ENCODE data around the gene GPAM.
"Not testable (repeated sequence)": the region's sequence is repeated elsewhere in the genome, so short reads cannot be mapped to it uniquely, and the experiment has no call there.

The GPAM gene

DNA sequence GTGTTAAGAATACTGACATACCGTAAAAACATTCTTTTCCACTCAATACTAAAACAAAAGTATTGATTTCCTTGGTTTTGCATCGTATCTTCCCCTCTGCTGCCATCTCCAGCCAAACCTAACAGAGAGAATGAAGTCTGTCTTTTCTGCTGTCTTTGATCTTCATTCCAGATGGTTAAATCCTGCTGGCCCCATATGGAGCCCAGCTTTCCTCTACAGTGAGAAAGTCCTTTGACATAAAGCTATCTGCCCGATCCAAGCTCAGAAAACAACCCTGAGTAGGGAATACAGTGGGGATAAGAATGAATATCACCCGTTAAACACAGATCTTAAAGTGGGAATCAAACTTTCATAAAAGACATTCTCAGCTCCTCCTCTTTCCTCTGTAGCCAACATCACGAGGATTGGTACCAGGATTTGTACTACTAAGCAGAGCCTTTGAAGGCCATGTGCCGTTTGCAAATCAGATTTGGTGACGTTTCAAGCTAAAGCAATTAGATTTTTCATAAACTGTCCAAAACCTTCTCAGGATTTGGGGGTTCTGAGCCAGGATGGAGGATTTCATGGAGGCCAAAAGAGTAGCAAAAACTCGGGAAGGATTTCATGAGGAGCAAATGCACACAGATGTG lies 30.8 kb upstream of the GPAM start:
- no peak for DNase-seq

DNA sequence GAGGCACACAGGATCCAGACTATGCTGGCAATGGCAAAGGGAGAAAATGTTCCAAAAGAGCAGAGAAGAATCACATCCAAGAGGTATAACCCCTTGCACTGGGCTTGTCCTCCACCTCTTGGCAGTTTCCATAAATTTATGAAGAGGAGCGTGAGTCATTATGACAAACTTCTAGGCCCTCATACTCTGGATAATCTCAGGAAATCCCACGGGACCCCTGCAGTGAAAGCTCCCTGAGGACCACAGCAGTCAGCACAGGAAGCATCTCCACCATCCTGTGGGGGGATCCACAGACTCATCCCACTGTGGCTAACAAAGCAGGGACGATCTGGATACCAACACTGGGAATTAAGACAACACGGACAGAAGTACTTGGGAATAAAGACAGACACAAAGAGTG lies 30.3 kb upstream of the GPAM start:
- no peak for DNase-seq

DNA sequence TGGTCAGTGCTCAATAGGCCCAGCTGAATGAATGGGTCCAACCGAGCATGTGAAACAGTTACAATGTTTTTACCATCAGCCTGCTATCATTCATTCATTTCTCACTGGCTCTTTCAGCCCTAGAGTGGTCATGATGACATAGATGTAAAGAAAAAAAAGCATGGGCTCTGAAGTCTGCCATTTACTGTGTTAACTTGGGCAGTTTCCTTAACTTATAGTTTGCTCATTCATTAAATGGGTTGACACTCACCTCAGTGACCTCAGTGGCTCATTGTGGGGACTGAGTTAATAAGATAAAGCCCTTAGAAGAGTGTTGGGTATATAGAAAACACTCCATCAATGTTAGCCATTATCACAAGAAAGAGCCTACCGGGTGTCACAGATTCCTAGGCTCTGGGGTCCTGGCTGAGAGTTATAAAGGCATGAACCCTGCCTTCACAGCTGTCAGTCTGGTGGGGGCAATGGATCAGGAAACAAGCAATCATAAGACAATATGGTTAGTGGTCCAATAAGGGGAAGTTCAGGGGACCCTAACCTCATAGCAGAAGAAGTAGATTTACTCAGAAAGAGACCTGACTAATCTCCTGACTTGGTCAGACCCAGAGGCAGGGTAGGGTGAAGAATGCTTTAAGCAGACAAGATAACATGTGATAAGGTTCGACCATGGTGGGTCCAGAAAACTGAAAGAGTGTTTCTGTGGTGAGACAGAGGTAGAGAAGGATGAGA lies 29.7 kb upstream of the GPAM start:
- DNase-seq, result no peak

DNA sequence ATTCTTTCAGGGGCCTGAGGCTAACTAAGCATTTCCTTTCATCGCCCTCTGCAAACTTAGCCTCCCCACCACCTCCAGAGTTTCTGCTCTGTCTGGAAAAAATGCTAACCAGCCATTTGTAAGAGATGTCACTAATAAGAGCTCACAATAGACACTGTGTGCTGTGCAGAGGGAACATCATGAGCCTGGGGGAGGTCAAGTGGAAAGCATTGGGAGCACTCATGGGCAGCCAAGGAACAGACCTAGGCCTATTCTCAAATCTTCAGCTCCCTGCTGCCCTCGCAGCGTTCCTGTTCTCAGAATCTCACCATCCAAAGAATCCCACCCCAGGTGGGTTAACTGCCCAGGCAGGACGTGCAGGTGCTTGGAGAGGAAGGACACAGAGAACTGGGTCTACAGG lies 27.1 kb upstream of the GPAM start:
- DNase-seq, result no peak

DNA sequence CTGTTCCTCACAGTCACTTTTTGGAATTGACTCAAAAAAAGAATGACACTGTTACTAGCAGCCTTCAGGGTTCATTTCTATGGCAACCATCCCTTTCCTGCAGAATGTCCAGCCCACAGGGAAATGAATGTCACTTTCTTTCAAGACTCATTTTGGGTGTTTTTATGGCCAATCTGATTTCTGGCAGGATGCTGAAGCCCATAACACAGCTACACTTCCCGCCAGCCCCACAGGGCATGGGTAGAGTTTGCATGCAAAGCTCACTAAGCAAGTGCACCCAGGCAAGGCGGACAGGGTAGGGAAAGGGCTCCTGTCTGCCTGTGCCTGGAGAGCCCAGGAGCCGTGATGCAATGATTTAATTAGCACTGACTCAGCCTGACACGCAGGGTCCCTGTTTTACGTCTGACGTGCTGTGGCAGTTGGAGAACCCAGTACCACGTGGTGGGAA lies 26.1 kb upstream of the GPAM start:
- no peak for DNase-seq

DNA sequence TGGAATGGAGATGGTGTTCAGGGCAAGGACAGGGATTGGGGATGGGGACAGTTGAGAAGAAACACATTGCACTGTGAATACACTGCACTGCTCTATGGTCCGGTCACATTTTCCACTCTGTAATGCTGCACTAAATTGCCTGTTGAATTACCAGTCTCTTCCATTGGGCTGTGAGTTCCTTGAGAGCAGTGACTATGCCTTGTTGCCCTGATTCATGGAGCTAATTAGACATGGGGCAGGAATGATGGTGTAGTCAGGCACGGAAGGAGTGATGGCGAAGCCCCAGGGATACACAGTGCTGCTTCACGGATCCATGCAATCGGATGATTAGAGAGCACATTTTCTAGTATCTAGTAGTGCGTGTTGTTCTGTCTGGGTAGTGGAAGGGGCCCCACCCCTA lies 25.4 kb upstream of the GPAM start:
- no peak for DNase-seq

DNA sequence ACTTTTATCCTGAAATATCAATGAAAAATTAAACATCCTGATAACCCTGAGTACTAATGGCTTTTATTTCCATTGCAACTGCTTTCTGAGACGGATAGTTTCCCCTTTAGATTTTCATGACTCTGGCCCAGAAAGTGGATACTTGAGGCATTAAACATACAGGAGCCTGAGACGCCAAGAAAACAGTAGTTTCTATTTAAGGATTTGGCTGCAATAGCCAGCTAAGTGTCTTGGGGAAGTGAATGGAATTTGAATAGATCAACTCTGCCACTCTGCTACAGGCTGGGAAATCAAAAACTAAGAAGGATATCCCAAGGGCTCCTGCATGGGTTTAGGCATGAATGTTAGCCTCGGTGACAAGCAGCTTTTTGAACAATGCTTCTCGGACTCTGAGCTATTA lies 24.7 kb upstream of the GPAM start:
- no peak for DNase-seq

DNA sequence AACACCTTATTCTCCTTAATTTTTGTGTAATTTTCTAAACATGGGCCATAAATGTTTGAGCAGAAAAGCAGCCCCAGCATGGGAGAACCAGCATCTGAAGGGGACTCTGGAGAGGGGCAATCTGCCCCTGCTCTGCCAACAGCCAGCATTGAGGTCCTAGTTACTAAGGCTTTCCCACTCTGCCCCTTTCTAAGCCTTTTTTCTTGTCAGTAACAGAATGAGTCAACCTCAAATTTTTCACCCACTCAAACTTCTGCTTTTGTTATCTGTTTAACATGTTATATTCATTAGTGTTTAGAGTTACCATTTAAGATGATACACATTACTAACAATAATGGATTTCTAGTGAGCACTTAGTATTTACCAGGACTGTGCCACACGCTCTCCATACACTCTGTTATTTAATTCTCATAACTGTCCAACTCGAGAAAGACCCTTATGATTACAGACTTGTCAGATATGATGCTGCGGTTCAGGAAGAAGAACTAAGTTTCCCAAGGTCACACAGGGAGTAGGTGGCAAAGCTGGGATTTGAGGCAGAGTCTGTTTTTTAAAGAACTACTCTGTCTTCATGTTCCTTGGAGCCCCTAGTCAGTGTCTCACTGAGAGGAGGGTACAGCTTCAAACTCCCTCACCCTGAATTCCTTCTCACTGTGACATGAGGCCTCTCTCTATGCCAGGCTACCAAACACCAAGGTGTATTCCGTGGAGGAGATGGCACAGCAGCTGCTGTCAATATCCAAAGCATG lies 19.9 kb upstream of the GPAM start:
- DNase-seq, result no peak

DNA sequence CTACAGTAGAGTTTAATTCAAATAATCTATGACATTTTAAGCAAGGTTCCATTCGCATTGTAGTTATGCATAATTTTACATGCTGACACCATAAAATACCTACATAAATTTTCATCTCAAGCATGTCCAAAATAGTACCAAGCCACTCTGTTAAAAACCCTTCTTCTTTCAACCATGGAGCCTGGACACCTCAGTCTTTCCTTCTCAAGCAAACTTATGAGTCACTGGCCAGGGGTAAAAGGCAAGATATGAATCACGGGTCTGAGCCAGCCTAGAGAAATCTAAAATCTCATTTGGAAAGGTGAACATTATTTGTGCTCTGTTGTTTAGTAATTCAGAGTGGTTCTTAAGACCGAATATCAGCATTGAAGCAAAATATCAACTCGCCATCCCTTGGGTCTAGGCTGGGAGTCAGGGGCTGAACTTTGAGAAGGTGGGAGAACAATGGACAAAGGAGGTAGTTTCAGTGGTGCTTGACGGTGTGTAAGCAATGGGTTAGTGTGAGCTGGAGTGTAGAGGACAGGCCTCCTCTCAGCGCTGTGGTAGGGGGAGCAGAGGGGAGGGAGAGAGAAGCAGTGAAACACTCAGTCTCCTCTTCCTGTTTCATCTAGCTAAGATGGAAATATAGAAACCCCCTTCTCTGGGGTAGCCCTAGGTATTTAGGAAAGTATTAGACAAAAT lies 19.1 kb upstream of the GPAM start:
- no peak for DNase-seq

DNA sequence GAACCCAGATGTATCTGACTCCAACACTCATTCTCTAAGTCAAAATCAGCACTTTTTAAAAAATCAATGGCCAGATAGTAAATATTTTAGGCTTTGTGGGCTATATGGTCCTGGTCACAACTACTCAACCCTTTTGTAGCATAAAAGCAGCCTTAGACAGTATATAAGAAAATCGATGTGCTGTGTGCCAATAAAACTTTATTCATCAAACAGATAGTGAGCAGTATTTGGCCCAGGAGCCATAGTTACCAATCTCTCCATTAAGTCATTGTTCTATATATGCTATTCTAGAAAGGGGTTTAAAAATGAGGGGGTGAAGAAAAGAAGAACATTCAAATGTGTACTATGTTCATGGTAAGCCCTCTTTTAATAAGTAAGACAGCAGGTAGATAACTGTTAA lies 18.5 kb upstream of the GPAM start:
- DNase-seq, result no peak

DNA sequence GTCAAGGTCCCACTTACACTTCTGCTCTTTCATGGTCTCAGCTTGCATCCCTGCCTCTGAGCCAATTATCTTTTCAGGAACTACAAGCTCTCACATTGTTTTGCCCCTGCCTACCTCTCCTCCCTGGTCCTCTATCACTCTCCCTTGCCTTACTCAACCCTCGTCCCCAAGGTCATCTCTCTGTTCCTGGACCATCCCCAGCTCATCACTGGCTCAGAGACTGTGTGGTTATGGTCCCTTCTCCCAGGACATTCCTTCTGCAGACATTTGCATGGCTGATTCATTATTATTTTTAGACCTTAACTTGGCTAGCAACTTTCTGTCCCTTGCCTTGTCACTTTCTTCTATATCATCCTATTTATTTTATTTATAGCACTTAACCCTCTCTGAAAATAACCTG lies 17.8 kb upstream of the GPAM start:
- no peak for DNase-seq

DNA sequence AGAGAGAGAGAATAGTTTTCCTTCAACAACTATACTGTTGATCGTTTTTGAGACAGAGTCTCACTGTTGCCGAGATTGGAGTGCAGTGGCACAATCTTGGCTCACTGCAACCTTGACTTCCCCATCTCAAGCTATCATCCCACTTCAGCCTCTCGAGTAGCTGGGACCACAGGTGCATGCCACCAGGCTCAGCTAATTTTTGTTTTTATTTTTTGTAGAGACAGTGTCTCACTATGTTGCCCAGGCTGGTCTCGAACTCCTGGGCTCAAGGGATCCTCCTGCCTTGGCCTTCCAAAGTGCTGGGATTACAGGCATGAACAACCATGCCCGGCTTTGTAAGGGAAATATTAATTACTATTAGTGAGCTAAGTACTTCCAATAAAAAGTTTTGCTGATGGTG lies 16.7 kb upstream of the GPAM start:
- DNase-seq, result not testable (repeated sequence)

DNA sequence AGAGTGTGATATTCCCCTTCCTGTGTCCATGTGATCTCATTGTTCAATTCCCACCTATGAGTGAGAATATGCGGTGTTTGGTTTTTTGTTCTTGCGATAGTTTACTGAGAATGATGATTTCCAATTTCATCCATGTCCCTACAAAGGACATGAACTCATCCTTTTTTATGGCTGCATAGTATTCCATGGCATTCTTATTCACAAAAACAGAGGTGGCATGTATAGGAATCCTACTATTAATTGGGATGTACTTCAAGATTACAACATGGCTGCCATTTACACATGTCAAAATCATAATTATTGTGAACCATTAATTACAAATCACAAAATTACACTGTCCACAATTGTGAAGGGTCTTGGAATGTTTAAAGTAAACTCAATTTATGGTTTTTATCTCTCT lies 14.1 kb upstream of the GPAM start:
- DNase-seq, result not testable (repeated sequence)

DNA sequence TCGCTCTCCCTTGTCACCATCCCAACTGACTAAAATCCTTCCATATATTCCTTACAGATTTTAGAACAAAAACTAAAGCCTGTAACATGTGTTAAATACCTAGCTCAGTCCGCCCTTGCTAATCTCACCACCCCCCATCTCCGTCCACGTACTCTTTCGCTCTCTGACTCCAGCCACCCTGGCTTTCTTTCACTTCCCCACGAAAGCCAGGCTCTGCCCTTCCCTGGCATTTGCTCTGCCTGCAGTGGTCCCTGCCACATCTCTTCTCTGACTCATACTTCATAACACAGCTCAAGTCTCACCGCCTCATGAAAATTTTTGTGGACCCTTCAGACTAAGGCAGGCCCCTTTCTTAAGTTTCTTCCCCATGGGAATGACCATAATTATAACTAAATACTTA lies 11.7 kb upstream of the GPAM start:
- DNase-seq, result no peak

DNA sequence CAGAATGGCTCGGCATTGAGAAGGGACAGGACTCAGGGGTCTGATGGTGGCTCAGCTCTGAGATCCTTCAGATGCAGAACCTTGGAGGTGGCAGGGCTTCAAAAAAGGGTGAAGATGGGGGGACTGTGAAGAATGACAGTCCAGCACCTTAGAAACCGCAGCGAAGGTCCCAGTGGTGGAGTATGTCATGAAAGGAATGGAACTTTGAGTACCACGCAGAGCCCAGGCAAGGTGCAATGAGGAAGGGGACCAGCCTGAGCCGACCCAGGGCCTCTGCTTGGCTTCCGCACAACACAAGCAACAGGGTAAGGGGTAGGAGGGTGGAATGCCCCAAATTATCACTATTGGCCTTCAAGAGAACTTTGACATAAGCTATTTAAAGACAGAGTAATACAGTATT lies 8.2 kb upstream of the GPAM start:
- DNase-seq, result no peak

DNA sequence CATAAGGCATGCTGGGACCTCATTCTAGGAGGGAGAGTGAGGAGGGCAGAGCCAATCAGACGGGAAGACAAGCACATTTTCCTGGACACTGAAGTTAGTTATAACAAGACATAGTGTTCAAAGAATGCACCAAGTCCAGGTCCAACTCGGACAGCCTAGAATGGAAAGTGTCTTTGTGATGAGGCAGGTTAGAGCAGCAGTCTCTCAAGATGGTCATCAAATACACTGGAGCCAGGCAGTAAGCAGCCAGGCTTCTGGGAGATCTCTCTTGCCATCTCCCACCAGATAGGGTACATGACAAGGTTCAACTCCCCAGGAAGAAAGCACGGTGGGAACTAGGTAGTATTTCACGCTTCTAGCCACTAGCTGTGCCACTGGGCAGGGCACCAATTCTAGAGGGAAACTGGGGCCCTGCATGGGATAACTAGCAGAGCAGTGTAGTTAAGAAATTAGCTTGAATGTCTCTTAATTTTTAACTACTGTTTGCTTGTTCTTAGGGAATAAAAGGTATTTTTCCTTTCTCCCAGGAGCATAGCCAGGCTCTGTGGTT lies 7.6 kb upstream of the GPAM start:
- no peak for DNase-seq

DNA sequence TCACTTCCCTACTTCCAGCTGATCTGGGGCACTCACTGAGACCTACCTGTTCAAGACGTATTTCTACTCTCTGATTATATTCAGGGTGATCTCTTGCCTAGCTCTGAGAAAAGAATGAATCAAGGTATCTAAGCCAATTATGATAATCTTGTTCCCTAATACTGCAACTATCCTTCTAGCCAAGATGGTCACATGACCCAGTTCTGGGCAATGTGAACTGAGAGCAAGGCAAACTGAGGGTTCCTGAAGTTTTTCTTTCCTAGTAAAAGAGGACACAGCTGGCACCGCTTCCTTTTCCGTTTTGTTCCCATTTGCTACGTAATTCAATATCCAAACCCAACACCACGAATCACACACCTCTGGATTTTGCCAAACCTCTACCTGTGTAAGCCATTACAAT lies 5.9 kb upstream of the GPAM start:
- no peak for DNase-seq

DNA sequence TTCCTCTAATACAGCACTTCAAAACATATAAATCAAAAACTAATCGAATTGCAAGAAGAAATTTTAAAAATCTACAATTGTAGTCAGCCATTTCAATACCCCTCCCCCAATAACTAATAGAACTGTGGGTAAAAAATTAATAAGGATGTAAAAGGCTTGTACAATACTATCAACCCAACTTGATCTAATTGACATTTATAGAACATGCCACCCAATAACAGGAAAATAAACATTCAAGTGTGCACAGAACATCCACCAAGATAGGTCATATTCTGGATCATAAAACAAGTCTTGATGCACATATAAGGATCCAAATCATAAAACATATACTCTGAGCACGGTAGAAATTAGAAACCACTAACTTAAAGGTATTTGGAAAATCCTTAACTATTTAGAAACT lies 4.0 kb upstream of the GPAM start:
- DNase-seq, result no peak

DNA sequence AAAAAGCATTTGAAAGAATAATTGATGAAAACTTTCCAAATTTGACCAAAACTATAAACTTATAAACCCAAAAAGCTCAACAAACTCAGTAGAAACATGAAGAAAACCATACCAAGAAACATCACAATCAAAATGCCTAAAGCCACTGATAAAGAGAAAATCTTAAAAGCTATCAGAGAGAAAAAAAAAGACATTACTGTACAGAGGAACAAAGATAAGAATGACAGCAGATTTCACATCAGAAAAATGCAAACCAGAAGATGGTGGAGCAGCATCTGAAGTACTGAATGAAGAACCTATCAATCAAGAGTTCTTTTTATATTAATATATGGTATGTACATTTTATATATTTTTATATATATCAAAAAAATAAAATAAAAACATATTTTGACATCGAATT lies 2.4 kb upstream of the GPAM start:
- no peak for DNase-seq

DNA sequence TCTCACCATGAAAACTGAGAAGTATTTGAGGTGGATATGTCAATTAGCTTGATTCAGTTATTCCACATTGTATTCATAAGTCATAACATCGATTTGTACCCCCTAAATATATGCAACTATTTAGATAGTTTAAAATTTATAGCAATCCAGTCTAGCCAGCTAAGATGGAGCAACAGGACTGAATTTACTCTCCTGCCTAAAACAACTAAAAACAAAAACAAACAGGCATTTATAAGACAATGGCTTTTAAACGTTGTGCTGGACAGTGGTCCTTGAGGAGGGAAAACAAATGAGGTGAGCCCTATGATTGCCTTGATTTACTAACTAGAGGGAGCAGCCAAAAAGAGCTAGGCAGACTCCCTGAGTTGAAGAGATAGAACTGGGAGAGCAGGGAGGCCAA lies 814 bp upstream of the GPAM start:
- no peak for DNase-seq

DNA sequence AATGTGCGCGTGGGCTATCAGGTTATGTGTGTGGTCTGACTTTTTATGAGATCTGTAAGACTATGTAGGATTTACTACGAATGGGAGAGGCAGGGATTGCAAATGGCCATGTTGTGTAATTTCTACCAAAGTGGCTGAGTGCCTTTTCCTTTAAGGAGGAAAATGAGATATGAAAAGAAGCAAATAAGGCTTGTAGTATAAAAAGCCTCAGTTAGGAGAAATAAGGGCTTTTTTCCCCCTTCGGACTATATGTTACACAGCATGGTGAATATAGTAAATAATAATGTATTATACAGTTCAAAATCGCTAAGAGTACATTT lies 447 bp upstream of the GPAM start:
- DNase-seq, result no peak

DNA sequence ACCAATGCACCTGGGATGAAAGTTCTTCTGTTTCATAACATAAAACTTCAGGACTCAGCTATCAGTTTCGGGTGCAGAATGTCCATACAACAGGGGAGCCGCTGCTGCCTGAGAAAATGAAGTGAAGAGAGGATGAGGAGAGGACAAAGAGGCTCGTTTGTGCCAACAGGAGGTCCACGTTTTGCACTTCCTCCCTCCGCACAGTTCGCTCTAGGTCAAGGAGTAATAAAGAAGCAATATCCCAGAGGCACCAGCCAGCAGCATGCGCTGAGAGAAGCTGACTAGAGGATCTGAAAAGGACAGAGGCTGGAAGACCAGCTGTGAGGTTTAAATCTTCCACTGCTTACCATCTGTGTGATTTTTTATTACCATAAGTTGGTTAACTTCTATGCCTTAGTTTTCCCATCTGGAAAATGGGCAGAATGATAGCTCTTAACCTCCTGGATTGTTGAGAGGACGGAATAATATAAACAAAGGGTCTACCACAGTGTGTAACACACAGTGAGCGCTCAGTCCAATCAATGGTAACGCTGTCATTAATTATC lies 709 bp downstream of the GPAM start:
- DNase-seq, result no peak

DNA sequence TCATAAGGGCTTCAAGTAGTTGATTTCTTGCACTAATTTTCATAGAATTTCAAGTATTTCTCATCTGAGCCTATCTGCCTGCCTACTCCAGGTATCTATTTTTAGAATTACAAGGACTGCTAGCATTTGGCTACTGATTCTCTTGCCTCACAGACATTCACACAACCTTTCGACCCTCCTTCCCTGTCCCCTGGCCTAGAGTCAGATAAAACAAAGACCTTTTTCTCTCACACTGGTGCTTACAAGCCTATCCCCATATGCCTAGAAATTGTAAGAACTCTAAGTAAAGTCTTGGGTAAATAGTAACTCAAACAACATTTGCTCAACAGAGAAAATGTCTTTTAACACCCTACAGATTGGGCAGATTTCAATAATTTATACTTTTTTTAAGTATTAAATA lies 6.3 kb downstream of the GPAM start:
- DNase-seq, result no peak

All from AML-193 (cell line).